Uterus (tissue), 2 donors: Measurements from ENCODE around the gene KDM6B.

Experiments used
- POLR2A ChIP-seq, 2 donors: fragments of 450-650 bp; IDR thresholded peaks; one replicate each; pipeline ENCODE4 v1.6.1; 2016; ENCODE audit warnings: antibody characterized with exemption in 2 of 2, mild to moderate bottlenecking in 1 of 2, moderate library complexity in 1 of 2
- TF ChIP-seq, protein P1 (sequence below), 4 experiments: fragments of 200-600 bp in 2 of 4; fragments of 450-650 bp in 2 of 4; sonication (generic) in 2 of 4; IDR thresholded peaks; one replicate each; pipeline ENCODE4 v1.5.1; 2016 to 2019; ENCODE audit warnings: antibody characterized with exemption in 4 of 4, mild to moderate bottlenecking in 2 of 4, moderate library complexity in 1 of 4

DNA sequence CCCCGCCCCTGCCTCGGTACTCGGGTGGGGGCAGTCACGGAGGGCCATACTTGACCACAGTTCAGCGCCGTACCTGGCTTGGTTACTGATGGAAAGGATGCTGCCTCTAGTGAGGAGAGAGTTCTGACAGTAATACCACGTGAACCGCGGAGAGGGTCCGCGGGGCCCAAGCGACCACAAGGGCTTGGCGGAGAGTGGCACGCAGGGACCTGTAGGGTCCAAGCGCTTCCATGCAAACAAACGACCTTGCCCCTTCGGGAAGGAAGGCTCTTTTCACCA is 9.2 kb downstream of the KDM6B start:
- no peak for TF ChIP-seq POLR2A (IDR thresholded peaks at IDR 0.05)
- TF ChIP-seq, protein P1, sequence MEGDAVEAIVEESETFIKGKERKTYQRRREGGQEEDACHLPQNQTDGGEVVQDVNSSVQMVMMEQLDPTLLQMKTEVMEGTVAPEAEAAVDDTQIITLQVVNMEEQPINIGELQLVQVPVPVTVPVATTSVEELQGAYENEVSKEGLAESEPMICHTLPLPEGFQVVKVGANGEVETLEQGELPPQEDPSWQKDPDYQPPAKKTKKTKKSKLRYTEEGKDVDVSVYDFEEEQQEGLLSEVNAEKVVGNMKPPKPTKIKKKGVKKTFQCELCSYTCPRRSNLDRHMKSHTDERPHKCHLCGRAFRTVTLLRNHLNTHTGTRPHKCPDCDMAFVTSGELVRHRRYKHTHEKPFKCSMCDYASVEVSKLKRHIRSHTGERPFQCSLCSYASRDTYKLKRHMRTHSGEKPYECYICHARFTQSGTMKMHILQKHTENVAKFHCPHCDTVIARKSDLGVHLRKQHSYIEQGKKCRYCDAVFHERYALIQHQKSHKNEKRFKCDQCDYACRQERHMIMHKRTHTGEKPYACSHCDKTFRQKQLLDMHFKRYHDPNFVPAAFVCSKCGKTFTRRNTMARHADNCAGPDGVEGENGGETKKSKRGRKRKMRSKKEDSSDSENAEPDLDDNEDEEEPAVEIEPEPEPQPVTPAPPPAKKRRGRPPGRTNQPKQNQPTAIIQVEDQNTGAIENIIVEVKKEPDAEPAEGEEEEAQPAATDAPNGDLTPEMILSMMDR (IDR thresholded peaks at IDR 0.05): no peak
